Large intestine (tissue), 12 donors: ENCODE results near the gene FDX2. TPM values are rescaled to one million over a fixed set of nuclear protein-coding genes. Genes with fewer than 3 reads are reported as not detected.

Experiments used
- DNase-seq, 2 donors: peaks; one replicate each; pipeline versions ENCODE4 v3.0.0 to v3.0.0-alpha.2; 2013
- H3K27ac ChIP-seq: one replicate; pipeline ENCODE4 v1.5.1; 2013; ENCODE audit warnings: low read length
- H3K27me3 ChIP-seq: 2 replicates; pipeline ENCODE4 v1.6.1; 2013; ENCODE audit warnings: low read length; ENCODE audit not compliant: control insufficient read depth, insufficient read depth
- H3K36me3 ChIP-seq: 2 replicates; pipeline ENCODE4 v1.6.1; 2013; ENCODE audit warnings: low read length; ENCODE audit not compliant: control insufficient read depth, insufficient read depth
- H3K4me1 ChIP-seq: one replicate; pipeline ENCODE4 v1.6.1; 2013; ENCODE audit warnings: low read length; ENCODE audit not compliant: control insufficient read depth, insufficient read depth
- H3K4me3 ChIP-seq: one replicate; pipeline ENCODE4 v1.5.1; 2013; ENCODE audit warnings: low read length
- H3K9me3 ChIP-seq: one replicate; pipeline ENCODE4 v1.6.1; 2013; ENCODE audit warnings: mild to moderate bottlenecking, low read depth, low read length, moderate library complexity; ENCODE audit not compliant: control insufficient read depth
- WGBS: methylation state at CpG from one replicate; pipeline ENCODE4 v1.1.5; 2013; ENCODE audit warnings: low lambda C conversion rate; ENCODE audit not compliant: insufficient coverage; 5-methylcytosine and 5-hydroxymethylcytosine counted together
- long read RNA-seq, 11 donors: transcript quantifications; one replicate each; lab custom pipeline, GENCODE V29; 2026
- polyA plus RNA-seq: library from polyadenylated mRNA; unstranded; fragments of 120-200 nt; gene quantifications from one replicate; pipeline ENCODE4 v1.2.1, GENCODE V29; 2013

Gene FDX2
- polyA plus RNA-seq = 17.9 TPM
- long read RNA-seq, donor 1, transcript FDX2-202 (5 exons, 1,012 nt) = major isoform, 10 of 15 reads
- long read RNA-seq, donor 1, partial matches to known transcripts = 0 of 15 reads
- long read RNA-seq, donor 1, other reads (novel, unspliced or antisense) = 0 of 15 reads
- long read RNA-seq, donor 2, transcript FDX2-202 (5 exons, 1,012 nt) = major isoform, 8 of 9 reads
- long read RNA-seq, donor 2, partial matches to known transcripts = 0 of 9 reads
- long read RNA-seq, donor 2, other reads (novel, unspliced or antisense) = 0 of 9 reads
- long read RNA-seq, donor 3 = 0 reads
- long read RNA-seq, donor 4, transcript FDX2-202 (5 exons, 1,012 nt) = major isoform, 5 of 5 reads
- long read RNA-seq, donor 4, partial matches to known transcripts = 0 of 5 reads
- long read RNA-seq, donor 4, other reads (novel, unspliced or antisense) = 0 of 5 reads
- long read RNA-seq, donor 5, transcript FDX2-202 (5 exons, 1,012 nt) = major isoform, 5 of 7 reads
- long read RNA-seq, donor 5, partial matches to known transcripts = 0 of 7 reads
- long read RNA-seq, donor 5, other reads (novel, unspliced or antisense) = 0 of 7 reads
- long read RNA-seq, donor 6, transcript FDX2-202 (5 exons, 1,012 nt) = major isoform, 5 of 6 reads
- long read RNA-seq, donor 6, partial matches to known transcripts = 0 of 6 reads
- long read RNA-seq, donor 6, other reads (novel, unspliced or antisense) = 0 of 6 reads
- long read RNA-seq, donor 7, partial matches to known transcripts = 0 of 4 reads
- long read RNA-seq, donor 7, other reads (novel, unspliced or antisense) = 0 of 4 reads
- long read RNA-seq, donor 8, transcript FDX2-203 (4 exons, 635 nt) = minor isoform, 6 of 16 reads
- long read RNA-seq, donor 8, transcript FDX2-202 (5 exons, 1,012 nt) = major isoform, 10 of 16 reads
- long read RNA-seq, donor 8, partial matches to known transcripts = 0 of 16 reads
- long read RNA-seq, donor 8, other reads (novel, unspliced or antisense) = 0 of 16 reads
- long read RNA-seq, donor 9, transcript FDX2-202 (5 exons, 1,012 nt) = major isoform, 8 of 15 reads
- long read RNA-seq, donor 9, partial matches to known transcripts = 0 of 15 reads
- long read RNA-seq, donor 9, other reads (novel, unspliced or antisense) = 0 of 15 reads
- long read RNA-seq, donor 10, transcript FDX2-202 (5 exons, 1,012 nt) = major isoform, 8 of 12 reads
- long read RNA-seq, donor 10, partial matches to known transcripts = 0 of 12 reads
- long read RNA-seq, donor 10, other reads (novel, unspliced or antisense) = 0 of 12 reads
- long read RNA-seq, donor 11, transcript FDX2-202 (5 exons, 1,012 nt) = major isoform, 6 of 8 reads
- long read RNA-seq, donor 11, partial matches to known transcripts = 0 of 8 reads
- long read RNA-seq, donor 11, other reads (novel, unspliced or antisense) = 0 of 8 reads

GRCh38 chr19:10315335-10316214 lies at the start of gene FDX2:
Gene FDX2 (minus strand): TSS chr19:10316015. CDS start chr19:10315996, 19 bp downstream.
- Histone ChIP-seq H3K4me3 (peak within 1 kb of the TSS; percentile 66), H3K9me3 (peaks cover under 1% of the 10 kb centered on the region), H3K4me1 (peaks cover 12% of the 10 kb centered on the region), H3K36me3 (peaks cover 43% of the 10 kb centered on the region), H3K27ac (no peak within 1 kb of the TSS), H3K27me3 (no peaks in the 10 kb centered on the region)
- WGBS = 0% methylated on average over 1 of the region's 55 CpGs
- DNase-seq = peak; percentile 84 to 85

- no CpG with 5 or more reads among the region's 23 CpGs for WGBS
- Histone ChIP-seq H3K27ac (no peak overlapping the region), H3K36me3 (peaks cover 75% of the 10 kb centered on the region), H3K4me3 (no peak overlapping the region), H3K9me3 (peaks cover 6% of the 10 kb centered on the region), H3K4me1 (no peaks in the 10 kb centered on the region), H3K27me3 (no peaks in the 10 kb centered on the region)
- no peak for DNase-seq
Observed at GRCh38 chr19:10365518-10365917, 49.7 kb upstream of the FDX2 start.

- no peak overlapping the region for H3K27ac ChIP-seq
- no peak overlapping the region for H3K4me3 ChIP-seq
Observed at GRCh38 chr19:10364644-10365043, 48.8 kb upstream of the FDX2 start.

GRCh38 chr19:10363789-10364281 lies 48.0 kb upstream of the FDX2 start:
- Histone ChIP-seq H3K27ac (no peak overlapping the region), H3K4me1 (no peaks in the 10 kb centered on the region), H3K9me3 (peaks cover 6% of the 10 kb centered on the region), H3K4me3 (no peak overlapping the region), H3K36me3 (peaks cover 74% of the 10 kb centered on the region), H3K27me3 (no peaks in the 10 kb centered on the region)
- no peak for DNase-seq
- WGBS = no CpG with 5 or more reads among the region's 12 CpGs

More at GRCh38 chr19:10364644-10365043, 48.8 kb upstream of the FDX2 start:
- no peak for DNase-seq
- Histone ChIP-seq H3K36me3 (peaks cover 77% of the 10 kb centered on the region), H3K4me1 (no peaks in the 10 kb centered on the region), H3K9me3 (peaks cover 6% of the 10 kb centered on the region), H3K27me3 (no peaks in the 10 kb centered on the region)
- WGBS = no CpG with 5 or more reads among the region's 19 CpGs

- H3K4me1 ChIP-seq = no peaks in the 10 kb centered on the region
- peaks cover 76% of the 10 kb centered on the region for H3K36me3 ChIP-seq
- H3K27me3 ChIP-seq = no peaks in the 10 kb centered on the region
- no peak overlapping the region for H3K4me3 ChIP-seq
- no CpG with 5 or more reads among the region's 18 CpGs for WGBS
- no peak overlapping the region for H3K27ac ChIP-seq
- DNase-seq = peak in 1 of 2 donors; percentile 0
- no peaks in the 10 kb centered on the region for H3K9me3 ChIP-seq
Observed at GRCh38 chr19:10362259-10362658, 46.4 kb upstream of the FDX2 start.

GRCh38 chr19:10361569-10362011 lies 45.8 kb upstream of the FDX2 start:
- Histone ChIP-seq H3K4me3 (no peak overlapping the region), H3K4me1 (no peaks in the 10 kb centered on the region), H3K9me3 (no peaks in the 10 kb centered on the region), H3K36me3 (peaks cover 77% of the 10 kb centered on the region), H3K27me3 (no peaks in the 10 kb centered on the region), H3K27ac (no peak overlapping the region)
- DNase-seq = no peak
- WGBS = no CpG with 5 or more reads among the region's 16 CpGs

GRCh38 chr19:10356431-10356830 lies 40.6 kb upstream of the FDX2 start:
- Histone ChIP-seq H3K4me1 (peaks cover 11% of the 10 kb centered on the region), H3K27me3 (no peaks in the 10 kb centered on the region), H3K9me3 (no peaks in the 10 kb centered on the region), H3K4me3 (no peak overlapping the region), H3K27ac (no peak overlapping the region), H3K36me3 (peaks cover 54% of the 10 kb centered on the region)
- DNase-seq = no peak
- WGBS = no CpG with 5 or more reads among the region's 12 CpGs

- peak; percentile 50 to 65 for DNase-seq
- H3K36me3 ChIP-seq = peaks cover 44% of the 10 kb centered on the region
- WGBS = no CpG with 5 or more reads among the region's 32 CpGs
- no peak overlapping the region for H3K27ac ChIP-seq
- no peaks in the 10 kb centered on the region for H3K27me3 ChIP-seq
- H3K4me1 ChIP-seq = peaks cover 11% of the 10 kb centered on the region
- H3K4me3 ChIP-seq = peak overlapping the region; percentile 3
- H3K9me3 ChIP-seq = no peaks in the 10 kb centered on the region
Observed at GRCh38 chr19:10353793-10354391, 38.1 kb upstream of the FDX2 start.
